Cardiac fibroblast (primary cell): ENCODE results near the gene MARCHF3.

Source experiments
- DNase-seq, 2 donors: peaks; one replicate each; pipeline versions ENCODE4 v3.0.0 to v3.0.0-alpha.2; 2010; ENCODE audit warnings: low read depth in 2 of 2
- H3K4me3 ChIP-seq, 2 donors: replicated peaks in 1 of 2; 1 replicate in 1 of 2; 2 replicates in 1 of 2; pipeline ENCODE4 v1.5.1; 2011; ENCODE audit warnings: low read depth in 2 of 2, low read length in 2 of 2, mild to moderate bottlenecking in 2 of 2, moderate library complexity in 1 of 2
- CTCF ChIP-seq: IDR thresholded peaks from one replicate; pipeline ENCODE4 v1.5.1; 2011; ENCODE audit warnings: low read depth, mild to moderate bottlenecking, low read length, inconsistent platforms

MARCHF3 gene

DNA sequence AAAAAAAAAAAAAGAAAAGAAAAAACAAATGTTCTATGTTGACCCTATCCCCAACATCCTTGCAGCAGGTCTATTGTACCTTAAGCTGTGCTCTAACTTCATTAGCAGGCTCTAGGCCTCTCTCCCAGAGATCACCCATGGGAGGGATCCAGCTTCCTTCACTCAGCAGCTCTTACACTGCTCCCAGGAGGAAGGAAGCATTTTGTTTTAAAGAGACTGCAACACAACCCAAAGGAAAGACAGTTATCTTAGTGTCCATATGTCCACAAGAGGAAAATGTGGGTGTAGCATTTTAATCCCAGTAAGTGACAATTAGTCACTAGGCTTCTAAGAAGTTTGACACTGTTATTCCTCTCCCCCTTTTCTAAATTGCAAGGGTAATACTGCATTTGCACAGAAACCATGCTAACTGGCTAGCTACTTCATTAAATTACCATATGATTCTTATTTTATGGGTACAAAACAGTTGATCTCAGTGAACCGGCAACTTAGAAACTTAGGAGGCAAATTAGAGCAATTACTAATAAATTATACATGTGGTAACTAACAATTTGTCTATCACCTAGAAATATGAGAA lies 58.8 kb downstream of the MARCHF3 start:
- H3K4me3 ChIP-seq: no peak overlapping the region
- TF ChIP-seq CTCF: no peak
- DNase-seq: peak in 1 of 2 donors; percentile 25

DNA sequence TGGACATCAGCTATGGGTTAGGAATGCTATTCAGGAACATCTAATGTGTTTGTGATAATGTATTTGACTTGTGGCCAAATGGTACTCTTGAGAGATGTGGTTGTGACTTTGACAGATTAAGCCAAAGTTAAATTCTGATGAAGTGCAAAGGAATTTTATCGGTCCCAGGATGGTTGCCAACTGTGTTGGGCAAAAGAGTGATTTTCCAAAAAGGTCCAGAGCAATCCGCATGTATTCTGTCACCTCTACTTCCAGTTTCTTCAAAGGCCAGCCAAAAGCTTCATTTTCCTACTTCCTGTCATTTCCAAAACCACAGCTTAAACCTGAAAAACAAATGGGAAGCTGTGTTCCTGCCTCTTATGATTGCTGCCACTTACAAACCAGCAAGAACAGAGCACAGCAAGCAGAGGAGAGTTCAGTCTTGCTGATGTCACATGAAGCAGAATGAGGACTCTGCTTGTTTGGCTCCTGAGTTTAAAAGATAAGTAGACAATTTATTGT lies 59.8 kb downstream of the MARCHF3 start:
- TF ChIP-seq CTCF: no peak
- peak; percentile 54 to 88 for DNase-seq
- no peak overlapping the region for H3K4me3 ChIP-seq

DNA sequence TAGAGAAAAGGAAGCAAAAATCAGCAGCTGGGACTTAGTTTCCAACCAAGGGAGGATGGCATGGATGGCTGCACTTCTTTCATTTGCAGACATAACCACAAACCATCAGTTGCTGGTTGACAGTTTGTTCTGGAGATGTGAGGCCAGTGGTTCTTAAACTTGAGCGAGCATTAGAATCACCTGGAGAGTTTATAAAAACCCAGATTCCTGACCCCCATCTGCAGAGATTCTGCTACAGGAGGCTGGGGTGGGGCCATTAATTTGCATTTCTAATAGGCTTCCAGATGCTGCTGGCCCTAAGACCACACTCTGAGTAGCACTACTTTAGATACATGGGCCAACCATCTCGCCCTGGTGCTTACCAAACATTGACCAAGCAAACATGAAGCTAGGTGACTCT lies 60.8 kb downstream of the MARCHF3 start:
- H3K4me3 ChIP-seq: no peak overlapping the region
- no peak for TF ChIP-seq CTCF
- no peak for DNase-seq

DNA sequence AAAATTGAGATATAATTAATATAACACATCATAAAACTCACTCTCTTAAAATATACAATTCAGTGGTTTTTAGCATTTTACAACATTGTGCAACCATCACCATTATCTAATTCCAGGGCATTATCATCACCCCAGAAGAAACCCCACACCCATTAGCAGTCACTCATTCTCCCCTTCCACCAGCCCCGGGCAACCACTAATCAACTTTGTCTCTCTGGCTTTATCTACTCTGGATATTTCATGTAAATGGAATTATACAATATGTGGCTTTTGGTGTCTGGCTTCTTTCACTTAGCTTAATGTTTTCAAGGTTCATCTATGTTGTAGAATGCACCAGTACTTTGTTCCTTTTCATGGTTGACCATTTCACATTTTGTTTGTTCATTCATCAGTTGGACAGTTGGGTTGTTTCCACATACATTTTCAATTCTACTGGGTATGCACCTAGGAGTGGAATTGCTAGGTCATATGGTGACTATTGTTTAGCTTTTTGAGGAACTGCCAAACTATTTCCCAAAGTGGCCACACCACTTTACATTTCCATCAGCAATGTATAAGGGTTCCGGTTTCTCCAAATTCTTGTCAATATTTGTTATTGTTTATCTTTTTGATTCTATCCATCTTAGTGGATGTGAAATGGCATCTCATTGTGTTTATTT lies 62.4 kb downstream of the MARCHF3 start:
- no peak for TF ChIP-seq CTCF
- H3K4me3 ChIP-seq: no peak overlapping the region
- peak in 1 of 2 donors; percentile 55 for DNase-seq

DNA sequence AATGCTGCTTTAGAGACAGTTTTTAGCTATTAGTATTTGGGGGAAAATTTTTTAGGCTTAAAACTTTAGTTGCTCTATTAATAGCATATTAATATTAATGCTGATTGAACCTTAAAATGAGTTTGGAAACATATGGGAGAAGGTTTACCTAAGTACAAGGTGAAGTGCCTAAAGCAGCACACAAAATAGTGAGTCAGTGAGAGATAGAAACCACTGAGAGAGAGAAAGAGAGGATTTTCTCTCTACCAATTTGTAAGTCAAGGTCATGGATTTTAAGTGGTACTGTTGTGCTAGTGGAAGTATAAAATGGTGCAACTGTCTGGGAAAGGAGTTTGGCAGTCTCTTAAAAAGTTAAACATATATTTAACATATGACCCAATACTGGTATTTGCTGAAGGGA lies 64.9 kb downstream of the MARCHF3 start:
- no peak for DNase-seq

GRCh38 chr5:126965061-126965475 lies 65.3 kb downstream of the MARCHF3 start:
- H3K4me3 ChIP-seq: no peak overlapping the region
- TF ChIP-seq CTCF: no peak
- peak; percentile 90 to 99 for DNase-seq

More for the DNA sequence above, 64.9 kb downstream of the MARCHF3 start:
- no peak overlapping the region for H3K4me3 ChIP-seq
- TF ChIP-seq CTCF: no peak
